Fibroblast of lung (primary cell): ENCODE data around the gene UNC13C.

Source experiments
- CTCF ChIP-seq, 2 donors: IDR thresholded peaks in 1 of 2; conservative IDR thresholded peaks in 1 of 2; 1 replicate in 1 of 2; 2 replicates in 1 of 2; pipeline ENCODE4 v1.5.1; 2011 to 2012; ENCODE audit warnings: low read length in 2 of 2, control low read depth in 1 of 2, inconsistent platforms in 1 of 2, low read depth in 1 of 2, mild to moderate bottlenecking in 1 of 2
- EZH2 ChIP-seq: IDR thresholded peaks from 2 replicates; pipeline ENCODE4 v1.5.1; 2012; ENCODE audit warnings: low read length, control low read depth, mild to moderate bottlenecking; ENCODE audit errors: missing control alignments

- no peak for TF ChIP-seq CTCF (conservative IDR thresholded peaks at IDR 0.05 in 1 of 2, IDR thresholded peaks at IDR 0.05 in 1 of 2; ENCODE audit: low read depth in 1 of 2, low read length in 2 of 2)
- TF ChIP-seq EZH2 = no peak
These were observed 55.2 kb downstream of the UNC13C start for GRCh38 chr15:54033356-54033860.
